Amniotic epithelial cell (primary cell): ENCODE measurements around the gene ATP5MK.
A peak's percentile ranks its signal among the peaks of the same experiment; 100 is the strongest.
"Not testable (repeated sequence)": the region's sequence is repeated elsewhere in the genome, so short reads cannot be mapped to it uniquely, and the experiment has no call there.

Experiments used
- DNase-seq: peaks from one replicate; pipeline ENCODE4 v3.0.0-alpha.2; 2010; ENCODE audit warnings: low read depth

ATP5MK gene

DNA sequence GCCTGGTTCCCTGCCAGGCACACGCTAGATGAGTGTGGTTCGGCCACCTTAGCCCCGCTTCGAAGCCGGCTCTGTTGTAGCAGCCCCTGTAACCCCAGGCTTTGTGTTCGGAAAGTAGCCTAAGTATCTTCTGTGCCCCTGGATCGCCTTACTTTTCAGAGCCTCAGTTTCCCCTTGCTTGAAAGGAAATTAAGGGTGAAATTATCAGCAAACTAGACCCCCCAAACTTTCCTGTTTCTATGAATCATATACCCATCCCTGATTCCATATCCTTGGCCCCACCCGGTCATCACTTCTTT, 463 bp upstream of the ATP5MK start:
- DNase-seq, result no peak

- DNase-seq, result peak; percentile 15
Observed at GRCh38 chr10:103395754-103396066, 565 bp downstream of the ATP5MK start.

DNA sequence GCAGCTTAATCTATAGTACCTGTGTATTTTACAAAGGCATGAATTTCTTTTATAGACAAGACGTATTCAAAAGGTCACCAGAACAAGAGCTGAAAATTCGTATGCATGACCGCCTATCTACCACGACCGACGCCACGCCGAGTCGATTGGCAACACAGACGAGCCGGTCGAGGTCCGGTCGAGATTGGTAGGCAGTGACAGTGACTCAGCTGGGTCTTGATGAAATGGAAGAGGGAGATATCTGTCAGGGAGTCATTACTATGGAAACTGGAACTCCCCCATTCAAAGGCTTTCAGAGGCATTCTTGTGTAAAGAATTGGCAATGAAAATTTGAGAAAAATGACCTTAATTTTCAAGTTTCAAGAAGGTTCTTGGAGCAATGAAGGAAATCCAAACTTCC, 2.1 kb downstream of the ATP5MK start:
- peak; percentile 10 for DNase-seq

DNA sequence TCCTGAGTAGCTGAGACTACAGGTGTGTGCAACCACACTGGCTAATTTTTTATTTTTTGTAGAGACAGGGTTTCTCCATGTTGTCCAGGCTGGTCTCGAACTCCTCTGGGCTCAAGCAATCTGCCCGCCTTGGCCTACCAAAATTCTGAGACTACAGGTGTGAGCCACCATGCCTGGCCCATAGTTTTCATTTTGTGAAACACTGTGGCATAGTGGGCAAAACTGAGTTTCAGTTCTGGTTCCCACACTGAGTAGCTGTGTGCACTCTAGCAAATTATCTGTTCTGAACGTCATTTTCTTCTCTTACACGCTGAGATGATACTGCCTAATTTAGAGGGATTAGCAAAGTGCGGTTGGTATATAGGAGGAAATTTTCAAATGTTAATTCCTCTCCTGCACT, 13.5 kb downstream of the ATP5MK start:
- DNase-seq, result no peak

- DNase-seq, result no peak
Observed at GRCh38 chr10:103374263-103374662, 22.0 kb downstream of the ATP5MK start.

DNA sequence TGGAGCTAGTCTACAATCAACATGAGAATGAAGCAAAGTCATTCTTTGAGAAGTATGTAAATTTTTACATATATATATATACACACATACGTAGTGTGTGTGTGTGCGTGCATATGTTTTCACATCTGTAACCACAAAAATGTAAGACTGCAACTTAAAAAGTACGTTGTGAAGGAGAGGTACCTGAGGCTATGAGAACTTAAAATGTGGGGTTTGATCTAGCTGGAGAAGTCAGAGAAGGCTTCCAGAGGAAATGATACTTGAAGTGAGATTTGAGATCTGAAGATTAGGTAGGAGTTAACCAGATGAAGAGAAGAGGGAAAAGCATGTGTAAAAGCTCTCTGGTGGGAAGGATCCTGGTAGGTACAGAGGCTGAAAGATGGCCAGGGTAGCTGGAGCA, 22.7 kb downstream of the ATP5MK start:
- no peak for DNase-seq

DNA sequence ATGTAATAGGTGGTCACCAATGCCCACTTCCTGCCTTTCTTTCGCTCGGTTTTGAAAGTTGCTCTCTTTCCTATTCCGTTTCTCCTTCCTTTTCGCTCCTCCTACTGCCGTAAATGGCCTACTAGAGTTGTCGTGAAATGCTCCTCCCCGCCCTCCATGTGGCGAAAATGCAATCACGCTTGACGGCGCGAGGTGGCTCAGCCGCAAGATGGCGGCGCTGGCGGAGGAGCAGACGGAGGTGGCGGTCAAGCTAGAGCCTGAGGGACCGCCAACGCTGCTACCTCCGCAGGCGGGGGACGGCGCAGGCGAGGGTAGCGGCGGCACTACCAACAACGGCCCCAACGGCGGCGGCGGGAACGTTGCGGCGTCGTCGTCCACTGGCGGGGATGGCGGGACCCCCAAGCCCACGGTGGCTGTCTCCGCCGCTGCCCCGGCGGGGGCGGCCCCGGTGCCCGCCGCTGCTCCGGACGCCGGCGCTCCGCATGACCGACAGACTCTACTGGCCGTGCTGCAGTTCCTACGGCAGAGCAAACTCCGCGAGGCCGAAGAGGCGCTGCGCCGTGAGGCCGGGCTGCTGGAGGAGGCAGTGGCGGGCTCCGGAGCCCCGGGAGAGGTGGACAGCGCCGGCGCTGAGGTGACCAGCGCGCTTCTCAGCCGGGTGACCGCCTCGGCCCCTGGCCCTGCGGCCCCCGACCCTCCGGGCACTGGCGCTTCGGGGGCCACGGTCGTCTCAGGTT, 28.3 kb downstream of the ATP5MK start, which contains the start of gene TAF5:
TSS of gene TAF5 (plus strand) at position 195 of the 737 bp plus-strand sequence. CDS start at position 209, 14 bp downstream.
- peak; percentile 96 for DNase-seq

GRCh38 chr10:103367379-103367781, 28.9 kb downstream of the ATP5MK start:
- no peak for DNase-seq

DNA sequence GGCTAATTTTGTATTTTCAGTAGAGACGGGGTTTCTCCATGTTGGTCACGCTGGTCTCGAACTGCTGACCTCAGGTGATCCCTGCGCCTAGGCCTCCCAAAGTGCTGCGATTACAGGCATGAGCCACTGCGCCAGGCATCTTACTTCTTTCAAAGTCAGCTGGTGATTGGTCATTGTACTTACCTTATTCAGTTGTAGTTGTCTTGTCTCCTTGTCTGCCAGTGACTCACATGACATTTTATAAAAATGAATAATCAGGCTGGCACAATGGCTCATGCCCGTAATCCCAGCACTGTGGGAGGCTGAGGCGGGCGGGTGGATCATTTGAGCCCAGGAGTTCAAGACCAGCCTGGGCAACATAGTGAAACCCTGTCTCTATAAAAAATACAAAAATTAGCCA, 35.5 kb downstream of the ATP5MK start:
- not testable (repeated sequence) for DNase-seq

- DNase-seq, result not testable (repeated sequence)
Observed at GRCh38 chr10:103359493-103359892, 36.8 kb downstream of the ATP5MK start.

- DNase-seq, result no peak
Observed at GRCh38 chr10:103355906-103356599, 40.2 kb downstream of the ATP5MK start.

DNA sequence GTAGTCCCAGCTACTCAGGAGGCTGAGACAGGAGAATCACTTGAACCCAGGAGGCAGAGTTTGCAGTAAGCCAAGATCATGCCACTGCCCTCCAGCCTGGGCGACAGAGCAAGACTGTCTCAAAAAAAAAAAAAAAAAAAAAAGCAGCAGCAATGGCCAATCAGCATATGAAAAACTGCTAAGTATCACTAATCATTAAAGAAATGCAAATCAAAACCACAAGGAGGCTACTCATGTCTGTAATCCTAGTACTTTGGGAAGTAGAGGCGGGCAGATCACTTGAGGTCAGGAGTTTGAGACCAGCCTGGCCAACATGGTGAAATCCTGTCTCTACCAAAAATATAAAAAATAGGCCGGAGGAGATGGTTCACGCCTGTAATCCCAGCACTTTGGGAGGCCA, 41.7 kb downstream of the ATP5MK start:
- DNase-seq, result not testable (repeated sequence)

GRCh38 chr10:103353281-103353680, 43.0 kb downstream of the ATP5MK start:
- DNase-seq, result no peak

DNA sequence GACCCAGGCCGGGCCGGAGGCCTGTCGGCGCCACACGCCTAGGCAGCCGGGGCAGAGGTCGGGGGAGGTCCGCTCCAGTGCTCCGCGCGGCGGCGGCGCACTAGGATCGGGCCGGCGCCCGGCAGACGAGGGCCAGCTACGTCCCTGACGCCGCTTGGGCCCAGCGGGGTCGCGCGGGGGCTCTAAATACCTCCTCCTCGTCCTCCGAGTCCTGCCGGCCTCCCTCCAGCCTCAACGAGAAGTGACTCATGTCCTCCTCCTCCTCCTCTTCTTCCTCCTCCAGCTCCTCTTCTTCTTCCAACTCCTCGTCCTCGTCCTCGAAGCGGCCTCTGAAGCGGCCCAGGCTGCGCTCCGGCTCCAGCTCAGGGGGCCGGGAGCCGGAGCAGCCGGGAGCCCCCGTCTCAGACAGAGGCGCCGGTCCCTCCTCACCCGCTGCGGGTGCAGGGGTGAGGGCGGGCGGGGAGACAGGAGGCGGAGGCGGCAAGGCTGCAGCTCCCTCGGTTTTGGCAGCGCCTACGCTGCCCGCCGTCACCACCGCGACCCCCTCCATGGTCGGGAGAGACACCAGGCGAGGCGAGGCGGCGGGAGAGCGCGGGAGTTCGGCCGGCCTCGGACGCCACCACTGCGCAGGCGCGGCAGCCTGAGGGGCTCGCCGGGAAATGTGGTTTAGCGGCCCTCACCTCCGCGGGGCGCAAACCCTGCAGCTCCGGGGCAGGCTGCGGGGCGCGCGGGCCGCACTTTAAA, 45.6 kb downstream of the ATP5MK start, which contains the start of gene PCGF6:
TSS of gene PCGF6 (minus strand) at position 624 of the 744 bp plus-strand sequence. CDS start at position 550, 74 bp downstream.
- DNase-seq, result peak; percentile 57

DNA sequence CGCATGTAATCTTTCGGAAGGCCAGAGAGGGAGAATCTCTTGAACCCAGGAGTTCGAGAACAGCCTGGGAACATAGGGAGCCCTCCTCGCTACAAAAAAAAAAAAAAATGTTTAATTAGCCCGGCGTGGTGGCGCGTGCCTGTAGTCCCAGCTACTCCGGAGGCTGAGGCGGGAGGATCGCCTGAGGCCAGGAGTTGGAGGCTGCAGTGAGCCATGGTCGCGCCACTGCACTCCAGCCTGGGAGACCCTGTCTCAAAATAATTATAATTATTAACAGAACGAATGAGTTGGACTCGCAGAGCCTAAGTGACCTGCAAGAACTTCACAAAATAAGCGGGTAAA, 46.1 kb downstream of the ATP5MK start:
- DNase-seq, result no peak
